SK-N-SH (cell line): ENCODE results near the gene LAIR2.

Experiments used
- CTCF ChIP-seq: fragments of 200-600 bp; sonication (generic); IDR thresholded peaks from 2 replicates; pipeline ENCODE4 v1.6.1; 2017; ENCODE audit warnings: antibody characterized with exemption, mild to moderate bottlenecking, moderate library complexity
- EP300 ChIP-seq, 2 experiments: IDR thresholded peaks; 2 replicates each; pipeline versions ENCODE4 v1.4.0 to v1.6.1; 2012; ENCODE audit warnings: borderline replicate concordance in 1 of 2, low read depth in 1 of 2, low read length in 1 of 2
- EZH2phosphoT487 ChIP-seq: fragments of 200-600 bp; sonication (generic); IDR thresholded peaks from 2 replicates; pipeline ENCODE4 v1.6.1; 2017; ENCODE audit warnings: low read depth, mixed run types, mild to moderate bottlenecking, antibody characterized with exemption, moderate library complexity, borderline replicate concordance
- FOXM1 ChIP-seq: IDR thresholded peaks from 2 replicates; pipeline ENCODE4 v1.4.0; 2012; ENCODE audit warnings: low read depth, mild to moderate bottlenecking
- GATA2 ChIP-seq: sonication (generic); formaldehyde crosslinking; IDR thresholded peaks from 2 replicates; pipeline ENCODE4 v1.5.0; 2020; ENCODE audit warnings: mild to moderate bottlenecking, missing genetic modification reagents
- JUND ChIP-seq: IDR thresholded peaks from 2 replicates; pipeline ENCODE4 v1.4.0; 2012
- MAX ChIP-seq: IDR thresholded peaks from 2 replicates; pipeline ENCODE4 v1.4.0; 2012; ENCODE audit warnings: low read depth
- MXI1 ChIP-seq: IDR thresholded peaks from 2 replicates; pipeline ENCODE4 v1.6.1; 2012; ENCODE audit warnings: mild to moderate bottlenecking, low read depth, low read length, improper control_type of control experiment
- NRF1 ChIP-seq: IDR thresholded peaks from 2 replicates; pipeline ENCODE4 v1.6.1; 2012; ENCODE audit warnings: low read depth, mild to moderate bottlenecking, low read length
- RCOR1 ChIP-seq: fragments of 150-350 bp; IDR thresholded peaks from 2 replicates; pipeline ENCODE4 v1.6.1; 2017; ENCODE audit warnings: antibody characterized with exemption, low read length
- TAF1 ChIP-seq: IDR thresholded peaks from 2 replicates; pipeline ENCODE4 v1.6.1; 2012; ENCODE audit warnings: low read depth, mild to moderate bottlenecking, low read length, moderate library complexity, borderline replicate concordance
- YY1 ChIP-seq: IDR thresholded peaks from 2 replicates; pipeline ENCODE4 v1.4.0; 2012; ENCODE audit warnings: low read depth, mild to moderate bottlenecking

DNA sequence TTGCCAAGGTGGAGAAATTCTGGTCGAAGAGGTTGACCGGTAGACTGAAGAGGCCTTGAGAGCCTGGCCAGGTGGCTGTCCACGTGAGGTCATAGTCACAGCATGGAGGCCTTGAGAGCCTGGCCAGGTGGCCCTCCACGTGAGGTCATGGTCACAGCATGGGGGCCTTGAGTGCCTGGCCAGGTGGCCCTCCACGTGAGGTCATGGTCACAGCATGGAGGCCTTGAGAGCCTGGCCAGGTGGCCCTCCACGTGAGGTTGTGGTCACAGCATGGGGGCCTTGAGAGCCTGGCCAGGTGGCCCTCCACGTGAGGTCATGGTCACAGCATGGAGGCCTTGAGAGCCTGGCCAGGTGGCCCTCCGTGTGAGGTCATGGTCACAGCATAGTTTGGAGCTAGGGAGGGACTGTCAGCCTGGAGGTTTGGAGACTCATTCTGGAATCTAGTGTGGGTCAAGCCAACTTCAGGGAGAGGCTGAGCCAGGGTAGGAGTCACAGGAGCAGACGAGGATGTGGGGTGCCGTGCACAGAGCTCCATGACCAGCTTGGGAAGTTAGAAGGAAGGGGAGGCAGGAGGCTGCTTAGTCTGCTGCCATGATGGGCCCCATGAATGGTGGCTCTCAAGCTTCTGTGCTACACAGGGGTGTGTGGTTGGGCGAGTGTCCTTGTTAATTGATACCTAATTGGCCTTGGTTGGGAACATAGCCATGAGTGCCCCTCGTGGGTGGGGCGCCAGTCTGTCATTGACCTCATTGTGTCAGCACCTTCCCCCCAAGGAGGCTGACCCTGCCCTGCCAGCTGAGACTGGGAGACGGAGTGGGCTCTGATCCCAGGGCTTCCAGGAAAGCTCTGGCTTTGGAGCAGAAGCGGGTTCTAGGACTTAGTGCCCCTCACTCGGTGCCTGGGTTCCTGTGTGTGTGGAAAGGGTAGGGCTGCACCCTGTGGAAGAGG, 43.1 kb upstream of the LAIR2 start:
- TF ChIP-seq MAX, result no peak
- no peak for TF ChIP-seq CTCF
- no peak for TF ChIP-seq RCOR1
- no peak for TF ChIP-seq EZH2phosphoT487
- no peak for TF ChIP-seq EP300 (IDR thresholded peaks at IDR 0.05; ENCODE audit: borderline replicate concordance in 1 of 2, low read depth in 1 of 2, low read length in 1 of 2)
- no peak for TF ChIP-seq FOXM1
- TF ChIP-seq NRF1, result no peak
- TF ChIP-seq TAF1, result no peak
- no peak for TF ChIP-seq GATA2 (CRISPR knock-in tag)
- TF ChIP-seq YY1, result no peak
- no peak for TF ChIP-seq JUND
- TF ChIP-seq MXI1, result no peak
